IPS-NIHi11 (cell line): ENCODE measurements around the gene PLEKHG3.
A peak's percentile ranks its signal among the peaks of the same experiment; 100 is the strongest.

ENCODE experiments used
- DNase-seq: peaks from one replicate; pipeline ENCODE4 v3.0.0; 2012; ENCODE audit warnings: mixed read lengths, low spot score

The PLEKHG3 gene

GRCh38 chr14:64706593-64707193 lies 2.5 kb downstream of the PLEKHG3 start:
- DNase-seq = peak; percentile 63

- no peak for DNase-seq
Observed at GRCh38 chr14:64707661-64708060, 3.4 kb downstream of the PLEKHG3 start.

GRCh38 chr14:64708148-64709004 lies 4.2 kb downstream of the PLEKHG3 start:
- DNase-seq = peak; percentile 81

- no peak for DNase-seq
Observed at GRCh38 chr14:64709126-64709525, 4.9 kb downstream of the PLEKHG3 start.

- DNase-seq = no peak
Observed at GRCh38 chr14:64711039-64711438, 6.8 kb downstream of the PLEKHG3 start.

- DNase-seq = no peak
Observed at GRCh38 chr14:64713677-64714076, 9.5 kb downstream of the PLEKHG3 start.

- DNase-seq = no peak
Observed at GRCh38 chr14:64714432-64715025, 10.3 kb downstream of the PLEKHG3 start.

- DNase-seq = no peak
Observed at GRCh38 chr14:64715146-64715627, 11.0 kb downstream of the PLEKHG3 start.

- DNase-seq = peak; percentile 66
Observed at GRCh38 chr14:64715628-64716412, 11.6 kb downstream of the PLEKHG3 start.

- DNase-seq = no peak
Observed at GRCh38 chr14:64717870-64718269, 13.6 kb downstream of the PLEKHG3 start.

- DNase-seq = no peak
Observed at GRCh38 chr14:64718762-64719161, 14.5 kb downstream of the PLEKHG3 start.

GRCh38 chr14:64719601-64720000 lies 15.4 kb downstream of the PLEKHG3 start:
- DNase-seq = no peak

GRCh38 chr14:64720131-64720576 lies 15.9 kb downstream of the PLEKHG3 start:
- no peak for DNase-seq

GRCh38 chr14:64721391-64721791 lies 17.2 kb downstream of the PLEKHG3 start:
- DNase-seq = no peak

- DNase-seq = no peak
Observed at GRCh38 chr14:64721899-64722298, 17.7 kb downstream of the PLEKHG3 start.

GRCh38 chr14:64722842-64723447 lies 18.7 kb downstream of the PLEKHG3 start:
- DNase-seq = no peak

GRCh38 chr14:64723691-64724577 lies 19.7 kb downstream of the PLEKHG3 start:
- DNase-seq = no peak

- no peak for DNase-seq
Observed at GRCh38 chr14:64724578-64724930, 20.3 kb downstream of the PLEKHG3 start.

GRCh38 chr14:64725261-64725815 lies 21.1 kb downstream of the PLEKHG3 start:
- DNase-seq = no peak

GRCh38 chr14:64725879-64726584 lies 21.8 kb downstream of the PLEKHG3 start:
- DNase-seq = no peak
